Ovary (tissue), 3 donors: ENCODE measurements around the gene CARD10.

Source experiments
- POLR2A ChIP-seq: fragments of 450-650 bp; IDR thresholded peaks from one replicate; pipeline ENCODE4 v1.6.1; 2017; ENCODE audit warnings: antibody characterized with exemption, mild to moderate bottlenecking, moderate library complexity
- TF ChIP-seq, protein P1 (sequence below), 3 donors: fragments of 450-650 bp in 2 of 3; fragments of 200-600 bp in 1 of 3; IDR thresholded peaks; one replicate each; pipeline versions ENCODE4 v1.5.1 to v1.8.0; 2016 to 2022; ENCODE audit warnings: antibody characterized with exemption in 3 of 3, mild to moderate bottlenecking in 1 of 3
- donor health status: DM: no; HTN: no; CAD: no.

DNA sequence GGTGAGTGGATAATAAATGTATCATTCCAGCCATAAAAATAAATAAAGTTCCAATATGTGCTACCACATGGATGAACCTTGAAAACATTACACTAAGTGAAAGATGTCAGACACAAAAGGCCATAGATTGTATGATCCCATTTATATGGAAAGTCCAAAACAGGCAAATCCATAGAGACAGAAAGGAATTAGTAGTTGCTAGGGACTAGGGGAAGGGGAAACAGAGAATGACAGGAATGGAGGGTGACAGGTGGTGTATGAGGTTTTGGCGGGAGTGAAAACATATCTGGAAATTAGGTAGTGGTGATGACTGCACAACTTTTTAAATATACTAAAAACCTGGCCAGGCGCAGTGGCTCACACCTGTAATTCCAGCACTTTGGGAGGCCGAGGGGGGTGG lies 15.2 kb upstream of the CARD10 start:
- TF ChIP-seq, protein P1, sequence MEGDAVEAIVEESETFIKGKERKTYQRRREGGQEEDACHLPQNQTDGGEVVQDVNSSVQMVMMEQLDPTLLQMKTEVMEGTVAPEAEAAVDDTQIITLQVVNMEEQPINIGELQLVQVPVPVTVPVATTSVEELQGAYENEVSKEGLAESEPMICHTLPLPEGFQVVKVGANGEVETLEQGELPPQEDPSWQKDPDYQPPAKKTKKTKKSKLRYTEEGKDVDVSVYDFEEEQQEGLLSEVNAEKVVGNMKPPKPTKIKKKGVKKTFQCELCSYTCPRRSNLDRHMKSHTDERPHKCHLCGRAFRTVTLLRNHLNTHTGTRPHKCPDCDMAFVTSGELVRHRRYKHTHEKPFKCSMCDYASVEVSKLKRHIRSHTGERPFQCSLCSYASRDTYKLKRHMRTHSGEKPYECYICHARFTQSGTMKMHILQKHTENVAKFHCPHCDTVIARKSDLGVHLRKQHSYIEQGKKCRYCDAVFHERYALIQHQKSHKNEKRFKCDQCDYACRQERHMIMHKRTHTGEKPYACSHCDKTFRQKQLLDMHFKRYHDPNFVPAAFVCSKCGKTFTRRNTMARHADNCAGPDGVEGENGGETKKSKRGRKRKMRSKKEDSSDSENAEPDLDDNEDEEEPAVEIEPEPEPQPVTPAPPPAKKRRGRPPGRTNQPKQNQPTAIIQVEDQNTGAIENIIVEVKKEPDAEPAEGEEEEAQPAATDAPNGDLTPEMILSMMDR (IDR thresholded peaks at IDR 0.05): no peak
- no peak for TF ChIP-seq POLR2A
